Endothelial cell (in vitro differentiated cells): Measurements from ENCODE around the gene DHRS7. TPM values are rescaled to one million over a fixed set of nuclear protein-coding genes. Genes with fewer than 3 reads are reported as not detected.
A peak's percentile ranks its signal among the peaks of the same experiment; 100 is the strongest.

Experiments used
- DNase-seq: peaks from one replicate; pipeline ENCODE4 v3.0.0; 2021; ENCODE audit warnings: low spot score
- H3K27ac Mint-ChIP-seq: one replicate; pipeline ENCODE4 v1.8.0; 2021; ENCODE audit warnings: mixed read lengths, inconsistent platforms; ENCODE audit not compliant: unreplicated experiment
- H3K27me3 Mint-ChIP-seq: one replicate; pipeline ENCODE4 v1.8.0; 2021; ENCODE audit warnings: mild to moderate bottlenecking, moderate library complexity, mixed read lengths, inconsistent platforms; ENCODE audit not compliant: unreplicated experiment
- H3K36me3 Mint-ChIP-seq: one replicate; pipeline ENCODE4 v1.8.0; 2021; ENCODE audit warnings: mild to moderate bottlenecking, low read depth, mixed read lengths, inconsistent platforms; ENCODE audit not compliant: unreplicated experiment
- H3K4me1 Mint-ChIP-seq: one replicate; pipeline ENCODE4 v1.8.0; 2021; ENCODE audit warnings: mild to moderate bottlenecking, mixed read lengths, inconsistent platforms; ENCODE audit not compliant: unreplicated experiment
- H3K4me3 Mint-ChIP-seq: one replicate; pipeline ENCODE4 v1.8.0; 2021; ENCODE audit warnings: mild to moderate bottlenecking, mixed read lengths, inconsistent platforms; ENCODE audit not compliant: unreplicated experiment
- H3K9me3 Mint-ChIP-seq: one replicate; pipeline ENCODE4 v1.8.0; 2021; ENCODE audit warnings: mixed read lengths, inconsistent platforms; ENCODE audit not compliant: unreplicated experiment
- total RNA-seq: library from RNA; stranded (reverse); fragmentation: NEBNext Ultra II Directional; extraction: Animal tissue kit (Norgen Biotek cat#: 25700); gene quantifications from one replicate; pipeline ENCODE4 v1.2.1, GENCODE V29; 2021; ENCODE audit not compliant: unreplicated experiment
- TF ChIP-seq, protein P1 (sequence below): fragments of 200-600 bp; sonication (generic); IDR thresholded peaks from one replicate; pipeline ENCODE4 v1.5.0; 2021; ENCODE audit warnings: antibody characterized with exemption; ENCODE audit not compliant: unreplicated experiment

Gene DHRS7
- total RNA-seq, 1 donor from 2014 or later, result 67.3 TPM

DNA sequence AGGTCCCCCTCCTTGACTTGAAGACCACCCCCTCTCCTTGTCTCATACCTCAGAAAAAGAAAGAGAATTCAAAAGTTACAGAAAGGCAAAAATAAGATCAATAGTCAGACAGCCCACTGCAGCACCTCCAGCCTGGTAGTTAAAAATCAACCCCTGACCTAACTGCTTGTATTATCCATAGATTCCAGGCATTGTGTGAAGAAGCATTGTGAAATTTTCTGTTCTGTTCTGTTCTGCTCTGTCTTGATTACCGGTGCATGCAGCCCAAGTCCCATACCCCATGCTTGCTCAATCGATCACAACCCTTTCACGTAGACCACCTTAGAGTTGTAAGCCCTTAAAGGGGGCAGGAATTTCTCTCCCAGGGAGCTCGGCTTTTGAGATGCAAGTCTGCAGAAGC is 5.8 kb upstream of the DHRS7 start:
- peaks cover under 1% of the 10 kb centered on the region for H3K4me1 Mint-ChIP-seq
- no peaks in the 10 kb centered on the region for H3K9me3 Mint-ChIP-seq
- TF ChIP-seq, protein P1, sequence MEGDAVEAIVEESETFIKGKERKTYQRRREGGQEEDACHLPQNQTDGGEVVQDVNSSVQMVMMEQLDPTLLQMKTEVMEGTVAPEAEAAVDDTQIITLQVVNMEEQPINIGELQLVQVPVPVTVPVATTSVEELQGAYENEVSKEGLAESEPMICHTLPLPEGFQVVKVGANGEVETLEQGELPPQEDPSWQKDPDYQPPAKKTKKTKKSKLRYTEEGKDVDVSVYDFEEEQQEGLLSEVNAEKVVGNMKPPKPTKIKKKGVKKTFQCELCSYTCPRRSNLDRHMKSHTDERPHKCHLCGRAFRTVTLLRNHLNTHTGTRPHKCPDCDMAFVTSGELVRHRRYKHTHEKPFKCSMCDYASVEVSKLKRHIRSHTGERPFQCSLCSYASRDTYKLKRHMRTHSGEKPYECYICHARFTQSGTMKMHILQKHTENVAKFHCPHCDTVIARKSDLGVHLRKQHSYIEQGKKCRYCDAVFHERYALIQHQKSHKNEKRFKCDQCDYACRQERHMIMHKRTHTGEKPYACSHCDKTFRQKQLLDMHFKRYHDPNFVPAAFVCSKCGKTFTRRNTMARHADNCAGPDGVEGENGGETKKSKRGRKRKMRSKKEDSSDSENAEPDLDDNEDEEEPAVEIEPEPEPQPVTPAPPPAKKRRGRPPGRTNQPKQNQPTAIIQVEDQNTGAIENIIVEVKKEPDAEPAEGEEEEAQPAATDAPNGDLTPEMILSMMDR, result no peak
- H3K36me3 Mint-ChIP-seq, result no peaks in the 10 kb centered on the region
- DNase-seq, result no peak
- H3K27me3 Mint-ChIP-seq, result peaks cover 2% of the 10 kb centered on the region
- H3K4me3 Mint-ChIP-seq, result no peak overlapping the region
- no peak overlapping the region for H3K27ac Mint-ChIP-seq

DNA sequence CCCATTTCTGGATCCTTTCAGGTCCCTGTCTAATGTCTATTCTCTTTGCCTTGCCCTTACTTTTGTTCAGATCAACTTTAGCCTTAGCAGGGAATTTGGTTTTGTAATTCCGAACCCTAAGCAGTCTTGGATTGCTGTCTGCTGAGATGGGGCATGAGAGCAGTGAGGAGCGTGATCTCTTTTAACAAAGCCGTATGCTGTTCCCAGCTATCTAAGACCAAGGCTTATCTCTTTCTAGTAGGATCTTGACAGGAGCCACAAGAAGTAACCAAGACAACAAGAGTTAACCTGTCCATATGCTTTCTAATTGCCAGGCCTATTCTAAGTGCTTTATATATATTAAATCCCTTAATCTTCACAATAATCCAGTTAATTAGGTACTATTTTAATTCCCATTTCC is 4.5 kb upstream of the DHRS7 start:
- TF ChIP-seq, protein P1, result no peak
- peaks cover 6% of the 10 kb centered on the region for H3K4me1 Mint-ChIP-seq
- no peaks in the 10 kb centered on the region for H3K9me3 Mint-ChIP-seq
- no peak overlapping the region for H3K27ac Mint-ChIP-seq
- no peaks in the 10 kb centered on the region for H3K36me3 Mint-ChIP-seq
- no peak overlapping the region for H3K4me3 Mint-ChIP-seq
- peaks cover 6% of the 10 kb centered on the region for H3K27me3 Mint-ChIP-seq
- no peak for DNase-seq

DNA sequence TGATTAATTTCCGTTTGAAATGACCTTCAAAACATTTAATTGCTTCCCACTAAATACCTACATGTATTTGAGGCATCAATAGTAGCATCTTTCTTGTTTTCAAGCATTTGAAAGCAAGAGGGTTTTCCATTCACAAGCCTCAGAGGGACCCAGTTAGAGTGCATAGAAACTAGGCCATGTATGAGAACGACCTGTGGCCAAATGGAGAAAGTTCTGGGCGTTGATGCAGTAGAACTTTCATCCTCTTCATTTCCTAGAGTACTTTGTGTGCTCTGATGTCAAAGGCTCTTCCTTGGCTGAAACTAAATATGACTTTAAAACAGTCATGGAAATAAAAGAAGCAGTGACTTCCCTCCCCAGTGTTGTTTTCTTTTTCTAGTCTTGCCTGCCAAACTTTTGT is 944 bp upstream of the DHRS7 start:
- TF ChIP-seq, protein P1, result no peak
- H3K27me3 Mint-ChIP-seq, result peaks cover 13% of the 10 kb centered on the region

DNA sequence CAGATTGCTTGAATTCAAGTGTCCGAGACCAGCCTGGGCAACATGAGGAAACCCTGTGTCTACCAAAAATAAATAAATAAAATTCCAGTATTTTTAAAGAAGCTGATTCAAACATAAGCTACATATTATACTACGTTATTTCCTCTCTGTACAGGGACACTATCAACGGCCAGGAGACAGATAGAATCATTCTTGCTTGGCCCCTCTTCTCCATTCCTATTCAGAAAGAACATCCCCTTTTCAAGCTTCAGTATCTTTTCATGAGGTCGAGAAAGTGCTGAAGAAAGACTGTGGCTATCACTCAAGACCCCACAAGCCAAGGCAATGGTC is 314 bp upstream of the DHRS7 start:
- peaks cover 9% of the 10 kb centered on the region for H3K4me1 Mint-ChIP-seq
- peak overlapping the region; percentile 25 for H3K27ac Mint-ChIP-seq
- no peak for DNase-seq

More for the DNA sequence above, 944 bp upstream of the DHRS7 start:
- Mint-ChIP-seq H3K9me3 (no peaks in the 10 kb centered on the region), H3K27ac (peak overlapping the region; percentile 42), H3K4me1 (peaks cover 9% of the 10 kb centered on the region), H3K4me3 (peak overlapping the region; percentile 89), H3K36me3 (peaks cover 4% of the 10 kb centered on the region)
- no peak for DNase-seq

DNA sequence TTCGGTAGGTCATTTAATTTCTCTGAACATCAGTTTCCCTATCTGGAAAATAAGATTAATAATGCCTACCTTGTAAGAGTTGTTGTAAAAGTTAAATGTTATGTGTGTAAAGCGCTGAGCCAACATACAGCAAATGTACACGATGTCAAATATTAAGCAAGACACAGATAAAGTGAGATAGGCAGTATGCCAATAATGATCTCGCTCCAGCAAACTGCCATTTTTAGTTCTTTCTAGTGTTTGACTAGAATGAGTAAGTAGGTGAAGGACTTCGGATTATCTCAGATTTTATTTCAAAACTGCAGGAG is 840 bp downstream of the DHRS7 start:
- Mint-ChIP-seq H3K4me1 (peaks cover 13% of the 10 kb centered on the region), H3K27ac (peak overlapping the region; percentile 51), H3K9me3 (no peaks in the 10 kb centered on the region), H3K4me3 (peak overlapping the region; percentile 96), H3K36me3 (peaks cover 4% of the 10 kb centered on the region), H3K27me3 (peaks cover 10% of the 10 kb centered on the region)
- no peak for DNase-seq
- TF ChIP-seq, protein P1, result no peak

More for the DNA sequence above, 314 bp upstream of the DHRS7 start:
- H3K36me3 Mint-ChIP-seq, result peaks cover 4% of the 10 kb centered on the region
- TF ChIP-seq, protein P1, result no peak
- peaks cover 10% of the 10 kb centered on the region for H3K27me3 Mint-ChIP-seq
- H3K4me3 Mint-ChIP-seq, result peak overlapping the region; percentile 89
- no peaks in the 10 kb centered on the region for H3K9me3 Mint-ChIP-seq
